Activated T-helper 9 cell treated with anti-CD3 and anti-CD28 coated beads, Interleukin-2, amount 50 U/mL, for 16 hours (primary cell): ENCODE results near the gene URB2.

Source experiments
- DNase-seq: peaks from one replicate; pipeline ENCODE4 v3.0.0-alpha.2; 2020; ENCODE audit warnings: low read depth

Gene URB2

DNA sequence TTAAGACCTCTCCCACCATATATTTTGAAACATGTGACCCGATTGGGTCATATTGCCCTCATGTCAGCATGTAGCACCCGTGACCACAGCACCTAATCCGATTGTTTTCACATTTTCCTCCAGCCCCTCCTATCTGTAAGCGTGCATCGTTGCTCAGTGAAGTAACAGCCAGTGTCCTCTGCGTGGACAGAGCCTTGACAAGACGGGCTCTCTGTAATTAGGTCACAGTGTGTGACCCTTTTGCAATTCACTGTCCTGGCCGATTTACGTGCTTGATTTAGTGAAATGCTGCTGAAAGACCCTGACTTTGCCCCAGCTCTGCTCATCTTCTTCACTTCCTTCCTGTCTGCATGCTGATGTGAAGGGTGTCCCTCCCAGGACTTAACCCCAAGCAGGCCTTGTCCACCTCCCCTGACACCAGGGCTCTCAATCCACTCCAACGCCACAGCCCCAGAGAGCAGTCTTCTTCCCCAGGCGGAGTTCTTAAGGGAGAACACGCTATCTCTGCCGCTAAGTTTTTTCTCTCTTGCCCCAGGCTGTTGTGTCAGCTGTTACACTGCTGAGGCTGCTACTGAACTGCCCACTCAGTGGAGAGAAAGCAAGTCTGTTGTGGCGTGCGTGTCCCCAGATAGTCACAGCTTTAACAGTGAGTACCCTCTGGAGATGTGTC lies 19.4 kb downstream of the URB2 start:
- no peak for DNase-seq

GRCh38 chr1:229648406-229648805 lies 22.4 kb downstream of the URB2 start:
- DNase-seq, result no peak

DNA sequence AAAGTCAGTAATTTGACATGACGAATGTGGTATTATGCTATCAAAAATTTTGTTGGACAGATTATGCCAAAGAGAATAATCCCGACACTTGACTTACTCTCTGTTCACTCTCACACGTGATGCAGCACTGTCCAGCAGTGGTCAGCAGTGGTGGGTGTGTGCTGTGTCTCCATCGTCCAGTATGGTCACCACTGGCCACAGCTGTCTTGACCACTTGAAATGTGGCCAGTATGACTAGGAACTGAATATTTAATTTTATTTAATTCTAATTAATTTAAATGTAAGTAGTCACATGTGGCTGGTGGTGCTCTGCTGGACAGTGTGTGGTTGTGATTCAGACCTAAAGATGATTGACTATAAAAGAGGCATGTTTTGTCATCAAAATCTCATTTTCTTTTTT lies 24.0 kb downstream of the URB2 start:
- DNase-seq, result no peak

DNA sequence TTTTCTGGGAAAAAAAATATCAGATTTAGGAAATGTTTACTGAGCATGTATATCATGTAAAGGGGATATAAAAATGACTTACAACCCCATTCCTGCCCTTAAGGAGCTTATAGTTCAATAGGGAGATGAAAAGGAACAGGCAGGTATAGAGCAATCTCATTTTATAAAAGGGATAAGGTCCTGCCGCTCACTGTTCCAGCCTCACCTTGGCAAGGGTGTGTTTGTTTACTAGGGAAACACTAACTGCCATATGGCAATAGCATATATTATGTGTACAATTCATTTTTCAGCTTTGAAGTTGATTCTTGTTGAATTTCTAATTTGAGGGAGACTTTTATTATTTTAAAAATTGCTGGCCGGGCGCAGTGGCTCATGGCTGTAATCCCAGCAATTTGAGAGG lies 25.5 kb downstream of the URB2 start:
- no peak for DNase-seq

GRCh38 chr1:229653420-229653819 lies 27.4 kb downstream of the URB2 start:
- no peak for DNase-seq

DNA sequence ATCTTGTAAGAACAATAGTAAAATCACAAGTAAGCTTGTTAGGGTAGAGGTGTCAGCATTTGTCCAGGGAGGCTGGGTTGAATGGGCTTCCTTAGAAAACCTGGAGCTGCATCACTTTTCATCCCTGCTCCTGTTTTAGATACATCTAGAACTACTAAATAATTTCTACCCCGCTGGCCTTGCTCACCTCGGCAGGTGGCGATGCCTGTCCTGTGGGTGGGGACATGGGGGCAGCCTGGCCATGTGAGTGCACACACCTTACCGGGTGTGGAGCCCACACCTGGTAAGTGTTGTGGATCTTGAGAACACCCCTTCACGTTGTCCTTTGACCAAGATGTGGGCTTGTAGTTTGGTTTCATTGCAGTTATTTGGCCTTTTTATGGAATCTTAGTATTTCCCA lies 29.7 kb downstream of the URB2 start:
- no peak for DNase-seq

DNA sequence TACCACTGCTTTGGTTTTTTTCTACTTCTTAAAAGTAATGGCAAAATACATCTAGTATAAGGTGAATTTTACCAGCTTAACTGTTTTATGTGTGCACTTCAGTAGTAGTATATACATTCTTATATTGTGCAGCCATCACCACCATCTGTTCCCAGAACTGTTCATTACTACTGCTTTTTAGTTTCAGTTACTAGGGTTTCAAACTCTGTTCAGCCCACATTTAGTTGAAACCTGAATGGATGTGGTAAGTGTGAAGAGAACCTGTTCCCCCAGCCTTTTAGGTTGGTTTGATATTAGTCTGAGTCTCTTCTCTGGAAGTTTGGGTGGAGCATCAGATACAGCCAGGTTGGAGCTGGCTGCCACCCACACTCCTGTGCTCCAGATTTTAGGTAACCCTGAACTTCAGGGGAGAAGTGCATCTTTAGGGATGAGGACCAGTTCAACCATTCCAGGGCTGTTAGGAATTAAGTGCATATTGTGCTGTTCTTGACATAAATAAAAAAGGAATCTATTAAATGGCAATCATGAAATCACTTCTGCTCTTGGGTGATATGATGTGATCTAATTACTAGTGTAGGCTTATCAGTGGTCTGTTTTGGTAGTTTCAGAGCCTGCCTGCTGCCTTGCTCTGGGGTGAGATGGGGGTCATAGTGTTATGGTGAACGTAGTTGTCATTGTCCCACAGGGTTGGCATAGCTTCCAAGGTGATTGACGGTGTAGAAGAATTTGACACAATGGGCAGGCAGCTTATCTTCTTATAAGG lies 32.1 kb downstream of the URB2 start:
- DNase-seq, result no peak

DNA sequence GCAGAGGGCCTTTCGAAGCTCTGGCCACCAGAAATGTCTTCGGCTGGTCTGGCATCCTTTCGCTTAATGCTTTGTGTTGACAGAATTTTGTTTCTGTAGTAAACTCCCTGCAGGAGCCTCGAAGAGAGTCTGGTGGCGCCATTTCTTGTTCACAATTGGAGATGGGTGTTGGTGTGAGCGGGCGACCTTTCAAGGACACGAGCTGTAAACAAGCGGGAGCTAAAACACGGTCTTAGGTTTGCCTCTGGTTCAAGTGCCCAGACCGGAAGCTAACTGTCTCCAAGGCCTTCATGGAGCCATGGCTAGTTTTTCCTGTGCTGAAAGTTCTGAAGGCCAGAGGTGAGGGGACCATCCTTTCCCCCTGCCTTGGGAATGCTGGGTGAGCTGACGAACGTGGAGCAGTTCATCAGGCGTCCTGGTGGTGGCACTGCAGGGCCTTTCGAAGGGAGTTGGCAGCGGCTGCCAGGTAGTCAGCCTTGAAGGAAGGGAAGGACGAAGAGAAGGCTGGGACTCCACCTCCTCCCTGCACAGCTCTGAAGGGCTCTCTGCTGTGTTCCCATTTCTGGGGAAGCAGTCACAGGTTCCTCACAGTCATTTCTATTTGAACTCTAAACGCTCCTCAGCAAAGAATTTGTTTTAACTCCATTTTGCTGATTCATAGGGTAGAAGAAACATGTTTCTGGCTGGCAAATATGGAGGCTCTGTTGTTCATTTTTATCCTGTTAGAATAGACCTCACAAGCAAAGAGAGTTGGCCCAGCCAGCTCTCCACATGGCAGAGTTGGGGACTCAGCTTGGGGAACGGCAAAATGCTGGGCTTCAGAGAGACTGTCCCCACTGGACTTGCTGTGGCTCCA lies 35.2 kb downstream of the URB2 start:
- peak; percentile 41 for DNase-seq

- no peak for DNase-seq
Observed at GRCh38 chr1:229661897-229662296, 35.9 kb downstream of the URB2 start.

- peak; percentile 72 for DNase-seq
Observed at GRCh38 chr1:229664133-229664689, 38.2 kb downstream of the URB2 start.

- DNase-seq, result no peak
Observed at GRCh38 chr1:229665912-229666558, 40.0 kb downstream of the URB2 start.

DNA sequence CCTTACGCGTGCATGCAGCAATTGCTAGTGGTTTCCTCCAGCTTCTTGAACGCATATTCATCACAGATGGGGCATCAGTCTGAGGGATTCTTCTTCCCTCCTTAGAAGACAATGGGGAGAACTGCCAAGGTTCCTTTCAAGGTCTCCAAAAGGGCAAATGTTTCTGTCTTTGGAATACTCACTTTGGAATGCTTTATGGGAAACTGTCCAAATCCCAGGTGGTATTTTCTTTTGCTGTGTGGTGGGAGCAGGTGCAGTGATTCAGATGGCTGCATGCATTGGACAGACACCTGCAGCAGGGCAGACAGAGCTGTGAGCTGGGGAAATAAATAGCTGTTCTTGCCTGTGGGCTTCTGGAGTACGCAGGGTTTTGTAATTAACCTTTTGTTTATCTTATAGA lies 40.5 kb downstream of the URB2 start:
- DNase-seq, result no peak

- DNase-seq, result no peak
Observed at GRCh38 chr1:229669333-229669732, 43.3 kb downstream of the URB2 start.

DNA sequence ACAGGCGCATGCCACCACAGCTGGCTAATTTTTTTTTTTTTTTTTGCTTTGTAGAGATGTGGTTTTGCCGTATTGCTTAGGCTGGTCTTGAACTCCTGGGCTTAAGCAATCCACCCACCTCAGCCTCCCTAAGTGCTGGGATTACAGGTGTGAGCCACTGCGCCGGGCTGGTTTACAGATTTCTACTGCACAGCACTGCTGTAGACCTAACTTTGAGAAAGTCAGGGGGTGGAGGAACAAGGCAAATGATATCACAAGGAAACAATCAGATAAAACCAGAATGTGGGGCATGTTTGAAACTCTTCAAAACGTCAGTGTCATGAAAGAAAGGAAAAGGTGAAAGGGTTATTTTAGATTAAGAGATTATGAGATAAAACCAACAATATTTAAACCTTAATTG lies 45.3 kb downstream of the URB2 start:
- DNase-seq, result no peak

- DNase-seq, result no peak
Observed at GRCh38 chr1:229672246-229672645, 46.2 kb downstream of the URB2 start.

DNA sequence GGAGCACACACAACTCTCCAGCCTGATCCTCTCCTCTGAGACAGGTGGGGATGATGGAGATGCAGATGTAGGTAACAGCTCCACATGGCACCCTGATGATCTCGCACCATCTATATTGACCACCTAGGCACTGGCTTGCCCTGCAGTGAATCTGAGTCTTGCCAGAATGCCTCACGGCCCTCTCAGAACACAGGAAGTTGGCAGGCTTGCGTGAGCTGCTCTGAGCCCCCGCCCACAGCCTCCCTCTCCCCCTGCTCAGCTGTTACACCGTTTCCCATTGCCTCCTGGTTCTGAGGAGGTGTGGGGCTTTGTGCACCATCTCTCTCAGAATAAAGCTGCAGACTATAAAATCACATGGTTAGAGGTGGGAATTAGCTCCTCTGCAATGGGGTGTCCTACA lies 48.0 kb downstream of the URB2 start:
- DNase-seq, result no peak

GRCh38 chr1:229675396-229675795 lies 49.3 kb downstream of the URB2 start:
- no peak for DNase-seq

- no peak for DNase-seq
Observed at GRCh38 chr1:229685149-229685548, 59.1 kb downstream of the URB2 start.

GRCh38 chr1:229689273-229689672 lies 63.2 kb downstream of the URB2 start:
- DNase-seq, result no peak

- no peak for DNase-seq
Observed at GRCh38 chr1:229689904-229690303, 63.9 kb downstream of the URB2 start.

DNA sequence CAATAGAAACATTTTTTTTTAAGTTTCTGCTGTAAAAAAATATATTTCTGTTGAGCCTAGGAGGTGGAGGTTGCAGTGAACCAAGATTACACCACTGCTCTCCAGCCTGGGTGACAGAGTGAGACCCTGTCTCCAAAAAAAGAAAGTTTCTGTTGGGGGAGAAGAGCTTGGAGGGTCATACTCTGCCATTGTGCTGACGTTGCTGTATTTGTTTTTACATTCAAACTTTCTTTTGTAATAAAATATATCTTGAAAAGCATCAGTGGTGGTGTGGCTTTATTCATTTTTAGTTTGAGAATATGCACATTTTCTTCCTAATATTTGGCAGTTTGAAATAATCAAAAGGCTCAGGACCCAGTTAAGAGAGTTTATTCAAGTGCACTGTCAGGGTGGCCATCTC lies 64.6 kb downstream of the URB2 start:
- no peak for DNase-seq

- no peak for DNase-seq
Observed at GRCh38 chr1:229691362-229691761, 65.3 kb downstream of the URB2 start.
